C4-2B (cell line): Measurements from ENCODE around the gene PLEKHA1.

Source experiments
- CTCF ChIP-seq: fragments of 450-650 bp; conservative IDR thresholded peaks from 2 replicates; pipeline ENCODE4 v1.5.1; 2017; ENCODE audit warnings: mild to moderate bottlenecking
- ZFX ChIP-seq: fragments of 450-650 bp; IDR thresholded peaks from 2 replicates; pipeline ENCODE4 v1.6.1; 2017

- TF ChIP-seq CTCF: no peak
- no peak for TF ChIP-seq ZFX
Measured at GRCh38 chr10:122388287-122388997, 13.9 kb downstream of the PLEKHA1 start.
